Panc1 (cell line): ENCODE measurements around the gene TMEM247.

ENCODE experiments used
- POLR2AphosphoS5 ChIP-seq: IDR thresholded peaks from 2 replicates; pipeline ENCODE4 v1.6.1; 2012; ENCODE audit warnings: mild to moderate bottlenecking, low read depth, low read length, moderate library complexity
- REST ChIP-seq, 2 experiments: IDR thresholded peaks; 2 replicates each; pipeline ENCODE4 v1.6.1; 2011 to 2012; ENCODE audit warnings: low read depth in 2 of 2, control low read depth in 1 of 2, low read length in 1 of 2, mild to moderate bottlenecking in 1 of 2, moderate library complexity in 1 of 2; ENCODE audit not compliant: insufficient read depth in 1 of 2
- SIN3A ChIP-seq: IDR thresholded peaks from 2 replicates; pipeline ENCODE4 v1.6.1; 2012; ENCODE audit warnings: low read depth, mild to moderate bottlenecking, low read length, moderate library complexity, borderline replicate concordance; ENCODE audit not compliant: insufficient read depth
- TCF7L2 ChIP-seq: IDR thresholded peaks from 2 replicates; pipeline ENCODE4 v1.6.1; 2011; ENCODE audit warnings: mild to moderate bottlenecking, low read depth, low read length, inconsistent platforms
- TF ChIP-seq, protein P1 (sequence below): fragments of 450-650 bp; IDR thresholded peaks from 2 replicates; pipeline ENCODE4 v1.5.1; 2017; ENCODE audit warnings: mild to moderate bottlenecking

- TF ChIP-seq TCF7L2 (no peak), POLR2AphosphoS5 (no peak), REST (IDR thresholded peaks at IDR 0.05; ENCODE audit: insufficient read depth in 1 of 2, low read depth in 2 of 2, low read length in 1 of 2) (no peak), SIN3A (no peak)
- TF ChIP-seq, protein P1, sequence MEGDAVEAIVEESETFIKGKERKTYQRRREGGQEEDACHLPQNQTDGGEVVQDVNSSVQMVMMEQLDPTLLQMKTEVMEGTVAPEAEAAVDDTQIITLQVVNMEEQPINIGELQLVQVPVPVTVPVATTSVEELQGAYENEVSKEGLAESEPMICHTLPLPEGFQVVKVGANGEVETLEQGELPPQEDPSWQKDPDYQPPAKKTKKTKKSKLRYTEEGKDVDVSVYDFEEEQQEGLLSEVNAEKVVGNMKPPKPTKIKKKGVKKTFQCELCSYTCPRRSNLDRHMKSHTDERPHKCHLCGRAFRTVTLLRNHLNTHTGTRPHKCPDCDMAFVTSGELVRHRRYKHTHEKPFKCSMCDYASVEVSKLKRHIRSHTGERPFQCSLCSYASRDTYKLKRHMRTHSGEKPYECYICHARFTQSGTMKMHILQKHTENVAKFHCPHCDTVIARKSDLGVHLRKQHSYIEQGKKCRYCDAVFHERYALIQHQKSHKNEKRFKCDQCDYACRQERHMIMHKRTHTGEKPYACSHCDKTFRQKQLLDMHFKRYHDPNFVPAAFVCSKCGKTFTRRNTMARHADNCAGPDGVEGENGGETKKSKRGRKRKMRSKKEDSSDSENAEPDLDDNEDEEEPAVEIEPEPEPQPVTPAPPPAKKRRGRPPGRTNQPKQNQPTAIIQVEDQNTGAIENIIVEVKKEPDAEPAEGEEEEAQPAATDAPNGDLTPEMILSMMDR: no peak
Observed at GRCh38 chr2:46500801-46501200, 21.4 kb downstream of the TMEM247 start.
